SK-N-SH (cell line): ENCODE data around the gene GRK2. TPM values are rescaled to one million over a fixed set of nuclear protein-coding genes. Genes with fewer than 3 reads are reported as not detected.

Experiments
- CTCF ChIA-PET: fragments of 300-600, 350-600 bp; formaldehyde crosslinking; extraction: SDS; loops from one replicate; lab custom pipeline; 2021; lab: Yijun Ruan, JAX
- POLR2A ChIA-PET: fragments of 350-600 bp; sonication (Branson Sonifier 250); formaldehyde crosslinking; extraction: SDS; loops from one replicate; lab custom pipeline; 2020; ENCODE audit warnings: antibody characterized with exemption, inconsistent platforms; lab: Yijun Ruan, JAX
- DNase-seq: peaks from one replicate; pipeline ENCODE4 v3.0.0; 2012
- H2AFZ ChIP-seq: fragments of 200-600 bp; sonication (generic); 2 replicates; pipeline ENCODE4 v1.8.1; 2016; ENCODE audit warnings: antibody characterized with exemption, mild to moderate bottlenecking, low read depth
- H3F3A ChIP-seq: fragments of 200-600 bp; sonication (generic); replicated peaks from 2 replicates; pipeline ENCODE3; 2016; ENCODE audit warnings: antibody characterized with exemption, mild to moderate bottlenecking; ENCODE audit not compliant: insufficient read depth
- H3K27ac ChIP-seq, 2 experiments: fragments of 200-500 bp in 1 of 2; fragments of 200-600 bp in 1 of 2; sonication (Bioruptor generic) in 1 of 2; sonication (generic), shearing (Covaris generic) in 1 of 2; 2 replicates each; pipeline versions ENCODE4 v1.5.1 to v1.6.1; 2014 to 2016; ENCODE audit warnings: low read depth in 2 of 2, inconsistent platforms in 1 of 2, low read length in 1 of 2, mild to moderate bottlenecking in 1 of 2, mixed read lengths in 1 of 2
- H3K27me3 ChIP-seq: fragments of 200-600 bp; sonication (generic), shearing (Covaris generic); 2 replicates; pipeline ENCODE4 v1.6.1; 2016; ENCODE audit warnings: mixed run types; ENCODE audit not compliant: insufficient read depth
- H3K36me3 ChIP-seq, 2 experiments: fragments of 200-500 bp in 1 of 2; fragments of 200-600 bp in 1 of 2; sonication (Bioruptor generic) in 1 of 2; sonication (generic) in 1 of 2; replicated peaks in 1 of 2; 2 replicates each; pipeline versions ENCODE3 to v1.5.1; 2014 to 2016; ENCODE audit warnings: low read length in 1 of 2, mild to moderate bottlenecking in 1 of 2; ENCODE audit not compliant: insufficient read depth in 2 of 2, control insufficient read depth in 1 of 2
- H3K4me1 ChIP-seq, 2 experiments: fragments of 200-500 bp in 1 of 2; fragments of 200-600 bp in 1 of 2; sonication (Bioruptor generic) in 1 of 2; sonication (generic), shearing (Covaris generic) in 1 of 2; 2 replicates each; pipeline versions ENCODE4 v1.5.1 to v1.6.1; 2014 to 2016; ENCODE audit warnings: low read depth in 1 of 2, low read length in 1 of 2, mixed run types in 1 of 2; ENCODE audit not compliant: insufficient read depth in 2 of 2, control insufficient read depth in 1 of 2
- H3K4me2 ChIP-seq: fragments of 200-600 bp; sonication (generic), shearing (Covaris generic); 2 replicates; pipeline ENCODE4 v1.6.1; 2017; ENCODE audit warnings: mixed run types
- H3K4me3 ChIP-seq, 2 experiments: fragments of 200-500 bp in 1 of 2; fragments of 200-600 bp in 1 of 2; sonication (Bioruptor generic) in 1 of 2; sonication (generic), shearing (Covaris generic) in 1 of 2; 2 replicates each; pipeline versions ENCODE4 v1.5.1 to v1.8.1; 2014 to 2016; ENCODE audit warnings: low read depth in 2 of 2, inconsistent platforms in 1 of 2, low read length in 1 of 2, mild to moderate bottlenecking in 1 of 2, mixed read lengths in 1 of 2, moderate library complexity in 1 of 2
- H3K79me2 ChIP-seq: fragments of 200-600 bp; sonication (generic); 2 replicates; pipeline ENCODE4 v1.8.1; 2017; ENCODE audit warnings: mild to moderate bottlenecking; ENCODE audit not compliant: insufficient read depth
- H3K9ac ChIP-seq: fragments of 200-600 bp; sonication (generic); 2 replicates; pipeline ENCODE4 v1.6.1; 2017; ENCODE audit warnings: mixed run types
- H3K9me2 ChIP-seq: fragments of 200-600 bp; sonication (generic); 2 replicates; pipeline ENCODE4 v1.6.1; 2017; ENCODE audit warnings: mixed run types
- H3K9me3 ChIP-seq: fragments of 200-600 bp; sonication (generic); 2 replicates; pipeline ENCODE4 v1.6.1; 2017; ENCODE audit warnings: mixed run types, mild to moderate bottlenecking, moderate library complexity
- H4K20me1 ChIP-seq: fragments of 200-600 bp; sonication (generic); 2 replicates; pipeline ENCODE4 v1.6.1; 2017; ENCODE audit warnings: mild to moderate bottlenecking, mixed run types; ENCODE audit not compliant: insufficient read depth
- CHD2 ChIP-seq: fragments of 150-350 bp; IDR thresholded peaks from 2 replicates; pipeline ENCODE4 v1.6.1; 2018; ENCODE audit warnings: low read length; ENCODE audit not compliant: partially characterized antibody
- ELF1 ChIP-seq: IDR thresholded peaks from 2 replicates; pipeline ENCODE4 v1.4.0; 2012
- EP300 ChIP-seq, 2 experiments: IDR thresholded peaks; 2 replicates each; pipeline versions ENCODE4 v1.4.0 to v1.6.1; 2012; ENCODE audit warnings: borderline replicate concordance in 1 of 2, low read depth in 1 of 2, low read length in 1 of 2
- EZH2phosphoT487 ChIP-seq: fragments of 200-600 bp; sonication (generic); IDR thresholded peaks from 2 replicates; pipeline ENCODE4 v1.6.1; 2017; ENCODE audit warnings: low read depth, mixed run types, mild to moderate bottlenecking, antibody characterized with exemption, moderate library complexity, borderline replicate concordance
- JUND ChIP-seq: IDR thresholded peaks from 2 replicates; pipeline ENCODE4 v1.4.0; 2012
- MEF2A ChIP-seq: IDR thresholded peaks from 2 replicates; pipeline ENCODE4 v1.4.0; 2012; ENCODE audit warnings: low read depth, borderline replicate concordance
- NFIC ChIP-seq: IDR thresholded peaks from 2 replicates; pipeline ENCODE4 v1.4.0; 2012; ENCODE audit warnings: borderline replicate concordance
- POLR2AphosphoS5 ChIP-seq: IDR thresholded peaks from 2 replicates; pipeline ENCODE4 v1.6.1; 2012; ENCODE audit warnings: low read depth, low read length
- WGBS: methylation state at CpG from one replicate; pipeline ENCODE4 v1.1.6; 2017; ENCODE audit warnings: low lambda C conversion rate; 5-methylcytosine and 5-hydroxymethylcytosine counted together
- polyA plus RNA-seq, 3 experiments: library from polyadenylated mRNA; depleted of rRNA; stranded (reverse); fragments of >200 nt; gene quantifications; 2 replicates each; pipeline ENCODE4 v1.2.3, GENCODE V29; 2012
- TF ChIP-seq, protein P1 (sequence below): IDR thresholded peaks from 2 replicates; pipeline ENCODE4 v1.4.0; 2012; ENCODE audit warnings: low read depth
- TF ChIP-seq, protein P2 (sequence below): IDR thresholded peaks from 2 replicates; pipeline ENCODE4 v1.6.1; 2012; ENCODE audit warnings: mild to moderate bottlenecking, low read depth, low read length, moderate library complexity
- TF ChIP-seq, protein P3 (sequence below): fragments of 150-350 bp; IDR thresholded peaks from 2 replicates; pipeline ENCODE4 v1.6.1; 2017; ENCODE audit warnings: antibody characterized with exemption, low read length, low read depth, borderline replicate concordance
- TF ChIP-seq, protein P4 (sequence below): fragments of 200-600 bp; sonication (generic); IDR thresholded peaks from 2 replicates; pipeline ENCODE4 v1.6.1; 2017; ENCODE audit warnings: antibody characterized with exemption, mild to moderate bottlenecking, moderate library complexity

The GRK2 gene
- polyA plus RNA-seq, 1 of the 3 experiments (the other 2 are of a cell fraction): 48.5 TPM

DNA sequence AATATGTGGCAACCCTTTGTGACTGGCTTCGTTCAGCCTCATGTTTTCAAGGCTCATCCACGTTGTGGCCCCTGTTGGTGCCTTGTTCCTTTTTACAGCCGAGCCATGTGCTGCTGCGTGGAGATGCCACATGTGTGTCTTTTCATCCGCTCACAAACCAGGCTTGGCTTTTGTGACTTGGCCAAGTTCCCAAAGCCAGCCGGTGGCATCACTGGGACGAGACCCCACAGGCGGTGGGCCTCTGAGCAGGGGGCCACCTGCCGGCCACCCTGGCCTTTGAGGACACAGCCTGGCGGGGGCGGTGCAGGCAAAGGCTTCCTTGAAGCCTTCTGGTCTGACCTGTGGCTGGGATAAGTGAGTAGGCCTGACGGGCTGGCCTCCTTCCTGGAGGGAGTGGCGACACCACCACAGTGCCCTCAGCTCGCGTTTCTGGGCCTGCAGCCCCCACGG, 10.5 kb downstream of the GRK2 start (continued):
- TF ChIP-seq MEF2A: no peak
- no peak for TF ChIP-seq NFIC
- no peak for TF ChIP-seq EP300 (IDR thresholded peaks at IDR 0.05; ENCODE audit: borderline replicate concordance in 1 of 2, low read depth in 1 of 2, low read length in 1 of 2)
- no peak for TF ChIP-seq JUND
- TF ChIP-seq, protein P1, sequence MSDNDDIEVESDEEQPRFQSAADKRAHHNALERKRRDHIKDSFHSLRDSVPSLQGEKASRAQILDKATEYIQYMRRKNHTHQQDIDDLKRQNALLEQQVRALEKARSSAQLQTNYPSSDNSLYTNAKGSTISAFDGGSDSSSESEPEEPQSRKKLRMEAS: no peak
- TF ChIP-seq, all 33 proteins: peak for 0

DNA sequence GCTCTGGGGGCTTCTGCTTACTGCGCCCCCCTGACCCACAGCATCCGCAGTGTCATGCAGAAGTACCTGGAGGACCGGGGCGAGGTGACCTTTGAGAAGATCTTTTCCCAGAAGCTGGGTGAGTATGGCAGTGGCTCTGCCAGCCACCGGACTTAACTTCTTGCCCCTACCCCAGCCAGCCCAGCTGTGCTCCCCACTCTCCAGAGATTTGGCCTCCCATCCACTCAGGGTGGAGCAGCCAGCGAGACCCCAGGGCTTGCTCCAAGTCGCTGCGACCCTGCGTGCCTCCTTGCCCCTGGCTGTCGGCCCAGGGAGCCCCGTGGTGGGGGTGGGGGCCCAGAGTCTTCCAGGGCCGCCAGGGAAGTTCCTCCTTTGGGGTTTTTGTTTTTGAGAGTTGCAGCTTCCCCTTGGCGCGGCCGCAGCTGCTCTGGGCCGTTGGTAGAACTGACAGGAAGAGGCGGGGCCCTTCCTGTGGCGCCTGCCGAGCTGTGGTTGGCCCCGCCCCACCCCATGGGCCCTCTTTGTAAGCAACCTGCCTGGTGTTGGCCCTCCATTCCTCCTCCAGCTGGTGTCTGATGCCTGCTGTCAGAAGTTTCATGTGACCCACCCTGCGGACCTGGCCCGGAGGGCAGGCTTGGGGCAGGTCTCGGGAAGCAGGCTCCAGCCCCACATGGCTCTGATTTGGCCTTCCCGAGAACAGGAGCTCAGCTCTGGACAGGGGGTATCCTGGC, 11.1 kb downstream of the GRK2 start:
- Histone ChIP-seq H2AFZ (no peak overlapping the region), H3F3A (no peaks in the 10 kb centered on the region), H4K20me1 (peaks cover 22% of the 10 kb centered on the region; the same call in 1 of the 2 replicates), H3K9me3 (no peaks in the 10 kb centered on the region), H3K4me2 (no peak overlapping the region), H3K27me3 (no peaks in the 10 kb centered on the region), H3K4me1 (peaks cover 0 to 6% of the 10 kb centered on the region in 2 experiments; a peak in 2 of 4 replicates), H3K9me2 (no peaks in the 10 kb centered on the region), H3K36me3 (peaks cover 0 to 35% of the 10 kb centered on the region in 2 experiments), H3K9ac (no peak overlapping the region), H3K79me2 (peaks cover 22% of the 10 kb centered on the region), H3K27ac (no peak overlapping the region; a peak in 1 of 4 replicates), H3K4me3 (no peak overlapping the region)
- CTCF ChIA-PET: interaction anchor here (2.7 to 3.9 kb wide), 3 partner anchors 10 to 40 kb away, joined by 11 to 20 read pairs (median 12); partner anchors contain the start of gene GRK2
- TF ChIP-seq EP300 (IDR thresholded peaks at IDR 0.05; ENCODE audit: borderline replicate concordance in 1 of 2, low read depth in 1 of 2, low read length in 1 of 2) (no peak), CHD2 (no peak), EZH2phosphoT487 (no peak), POLR2AphosphoS5 (no peak), ELF1 (no peak)
- TF ChIP-seq, protein P2, sequence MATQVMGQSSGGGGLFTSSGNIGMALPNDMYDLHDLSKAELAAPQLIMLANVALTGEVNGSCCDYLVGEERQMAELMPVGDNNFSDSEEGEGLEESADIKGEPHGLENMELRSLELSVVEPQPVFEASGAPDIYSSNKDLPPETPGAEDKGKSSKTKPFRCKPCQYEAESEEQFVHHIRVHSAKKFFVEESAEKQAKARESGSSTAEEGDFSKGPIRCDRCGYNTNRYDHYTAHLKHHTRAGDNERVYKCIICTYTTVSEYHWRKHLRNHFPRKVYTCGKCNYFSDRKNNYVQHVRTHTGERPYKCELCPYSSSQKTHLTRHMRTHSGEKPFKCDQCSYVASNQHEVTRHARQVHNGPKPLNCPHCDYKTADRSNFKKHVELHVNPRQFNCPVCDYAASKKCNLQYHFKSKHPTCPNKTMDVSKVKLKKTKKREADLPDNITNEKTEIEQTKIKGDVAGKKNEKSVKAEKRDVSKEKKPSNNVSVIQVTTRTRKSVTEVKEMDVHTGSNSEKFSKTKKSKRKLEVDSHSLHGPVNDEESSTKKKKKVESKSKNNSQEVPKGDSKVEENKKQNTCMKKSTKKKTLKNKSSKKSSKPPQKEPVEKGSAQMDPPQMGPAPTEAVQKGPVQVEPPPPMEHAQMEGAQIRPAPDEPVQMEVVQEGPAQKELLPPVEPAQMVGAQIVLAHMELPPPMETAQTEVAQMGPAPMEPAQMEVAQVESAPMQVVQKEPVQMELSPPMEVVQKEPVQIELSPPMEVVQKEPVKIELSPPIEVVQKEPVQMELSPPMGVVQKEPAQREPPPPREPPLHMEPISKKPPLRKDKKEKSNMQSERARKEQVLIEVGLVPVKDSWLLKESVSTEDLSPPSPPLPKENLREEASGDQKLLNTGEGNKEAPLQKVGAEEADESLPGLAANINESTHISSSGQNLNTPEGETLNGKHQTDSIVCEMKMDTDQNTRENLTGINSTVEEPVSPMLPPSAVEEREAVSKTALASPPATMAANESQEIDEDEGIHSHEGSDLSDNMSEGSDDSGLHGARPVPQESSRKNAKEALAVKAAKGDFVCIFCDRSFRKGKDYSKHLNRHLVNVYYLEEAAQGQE: no peak
- TF ChIP-seq, protein P3, sequence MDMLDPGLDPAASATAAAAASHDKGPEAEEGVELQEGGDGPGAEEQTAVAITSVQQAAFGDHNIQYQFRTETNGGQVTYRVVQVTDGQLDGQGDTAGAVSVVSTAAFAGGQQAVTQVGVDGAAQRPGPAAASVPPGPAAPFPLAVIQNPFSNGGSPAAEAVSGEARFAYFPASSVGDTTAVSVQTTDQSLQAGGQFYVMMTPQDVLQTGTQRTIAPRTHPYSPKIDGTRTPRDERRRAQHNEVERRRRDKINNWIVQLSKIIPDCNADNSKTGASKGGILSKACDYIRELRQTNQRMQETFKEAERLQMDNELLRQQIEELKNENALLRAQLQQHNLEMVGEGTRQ: no peak
- TF ChIP-seq, protein P1: no peak
- TF ChIP-seq, protein P4, sequence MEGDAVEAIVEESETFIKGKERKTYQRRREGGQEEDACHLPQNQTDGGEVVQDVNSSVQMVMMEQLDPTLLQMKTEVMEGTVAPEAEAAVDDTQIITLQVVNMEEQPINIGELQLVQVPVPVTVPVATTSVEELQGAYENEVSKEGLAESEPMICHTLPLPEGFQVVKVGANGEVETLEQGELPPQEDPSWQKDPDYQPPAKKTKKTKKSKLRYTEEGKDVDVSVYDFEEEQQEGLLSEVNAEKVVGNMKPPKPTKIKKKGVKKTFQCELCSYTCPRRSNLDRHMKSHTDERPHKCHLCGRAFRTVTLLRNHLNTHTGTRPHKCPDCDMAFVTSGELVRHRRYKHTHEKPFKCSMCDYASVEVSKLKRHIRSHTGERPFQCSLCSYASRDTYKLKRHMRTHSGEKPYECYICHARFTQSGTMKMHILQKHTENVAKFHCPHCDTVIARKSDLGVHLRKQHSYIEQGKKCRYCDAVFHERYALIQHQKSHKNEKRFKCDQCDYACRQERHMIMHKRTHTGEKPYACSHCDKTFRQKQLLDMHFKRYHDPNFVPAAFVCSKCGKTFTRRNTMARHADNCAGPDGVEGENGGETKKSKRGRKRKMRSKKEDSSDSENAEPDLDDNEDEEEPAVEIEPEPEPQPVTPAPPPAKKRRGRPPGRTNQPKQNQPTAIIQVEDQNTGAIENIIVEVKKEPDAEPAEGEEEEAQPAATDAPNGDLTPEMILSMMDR: no peak
- DNase-seq: no peak
- POLR2A ChIA-PET: interaction anchor here (1.2 kb wide), 1 partner anchor 13 kb away, joined by 3 read pairs; no protein-coding TSS in a partner anchor
- WGBS: 85% methylated on average over 10 of the region's 24 CpGs
